HUES48 (cell line): ENCODE measurements around the gene DTX2.
"Not testable (repeated sequence)": the region's sequence is repeated elsewhere in the genome, so short reads cannot be mapped to it uniquely, and the experiment has no call there.

Experiments used
- H3K27ac ChIP-seq: one replicate; pipeline ENCODE4 v1.7.0; 2013; ENCODE audit warnings: low read depth, low read length, inconsistent platforms
- H3K27me3 ChIP-seq: 2 replicates; pipeline ENCODE4 v1.6.1; 2013; ENCODE audit warnings: mild to moderate bottlenecking, low read length; ENCODE audit not compliant: control insufficient read depth, insufficient read depth
- H3K36me3 ChIP-seq: 2 replicates; pipeline ENCODE4 v1.6.1; 2013; ENCODE audit warnings: low read length; ENCODE audit not compliant: control insufficient read depth, insufficient read depth
- H3K4me1 ChIP-seq: 2 replicates; pipeline ENCODE4 v1.6.1; 2013; ENCODE audit warnings: mild to moderate bottlenecking, low read length; ENCODE audit not compliant: control insufficient read depth, insufficient read depth
- H3K4me3 ChIP-seq: 2 replicates; pipeline ENCODE4 v1.5.1; 2013; ENCODE audit warnings: mild to moderate bottlenecking, low read depth, low read length
- H3K9ac ChIP-seq: 2 replicates; pipeline ENCODE4 v1.6.1; 2013; ENCODE audit warnings: mild to moderate bottlenecking, low read depth, low read length, moderate library complexity
- H3K9me3 ChIP-seq: 2 replicates; pipeline ENCODE4 v1.6.1; 2013; ENCODE audit warnings: low read length; ENCODE audit not compliant: control insufficient read depth, insufficient read depth

DTX2 gene

DNA sequence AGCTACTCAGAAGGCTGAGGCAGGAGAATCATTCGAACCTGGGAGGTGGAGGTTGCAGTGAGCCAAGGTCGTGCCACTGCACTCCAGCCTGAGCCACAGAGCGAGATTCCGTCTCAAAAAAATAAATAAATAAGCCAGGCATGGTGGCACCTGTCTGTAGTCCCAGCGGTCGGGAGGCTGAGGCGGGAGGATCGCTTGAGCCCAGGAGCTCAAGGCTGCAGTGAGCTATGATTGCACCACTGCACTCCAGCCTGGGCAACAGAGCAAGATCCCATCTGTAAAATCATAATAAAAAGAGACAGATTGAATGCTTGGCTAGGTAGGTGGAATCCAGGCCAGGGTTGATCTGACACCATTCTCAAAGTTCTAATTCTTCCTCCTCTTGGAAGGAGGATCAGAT is 45.1 kb downstream of the DTX2 start:
- peaks cover 12% of the 10 kb centered on the region for H3K36me3 ChIP-seq
- not testable (repeated sequence) for H3K9ac ChIP-seq, H3K9me3 ChIP-seq, H3K4me3 ChIP-seq, H3K27me3 ChIP-seq, H3K27ac ChIP-seq
- H3K4me1 ChIP-seq: peaks cover 10% of the 10 kb centered on the region

GRCh38 chr7:76507723-76508406 is 46.4 kb downstream of the DTX2 start:
- H3K9me3 ChIP-seq: no peaks in the 10 kb centered on the region
- no peak overlapping the region for H3K27ac ChIP-seq
- no peak overlapping the region for H3K9ac ChIP-seq
- H3K27me3 ChIP-seq: no peaks in the 10 kb centered on the region
- no peak overlapping the region for H3K4me3 ChIP-seq
- peaks cover 12% of the 10 kb centered on the region for H3K36me3 ChIP-seq
- peaks cover 10% of the 10 kb centered on the region for H3K4me1 ChIP-seq

DNA sequence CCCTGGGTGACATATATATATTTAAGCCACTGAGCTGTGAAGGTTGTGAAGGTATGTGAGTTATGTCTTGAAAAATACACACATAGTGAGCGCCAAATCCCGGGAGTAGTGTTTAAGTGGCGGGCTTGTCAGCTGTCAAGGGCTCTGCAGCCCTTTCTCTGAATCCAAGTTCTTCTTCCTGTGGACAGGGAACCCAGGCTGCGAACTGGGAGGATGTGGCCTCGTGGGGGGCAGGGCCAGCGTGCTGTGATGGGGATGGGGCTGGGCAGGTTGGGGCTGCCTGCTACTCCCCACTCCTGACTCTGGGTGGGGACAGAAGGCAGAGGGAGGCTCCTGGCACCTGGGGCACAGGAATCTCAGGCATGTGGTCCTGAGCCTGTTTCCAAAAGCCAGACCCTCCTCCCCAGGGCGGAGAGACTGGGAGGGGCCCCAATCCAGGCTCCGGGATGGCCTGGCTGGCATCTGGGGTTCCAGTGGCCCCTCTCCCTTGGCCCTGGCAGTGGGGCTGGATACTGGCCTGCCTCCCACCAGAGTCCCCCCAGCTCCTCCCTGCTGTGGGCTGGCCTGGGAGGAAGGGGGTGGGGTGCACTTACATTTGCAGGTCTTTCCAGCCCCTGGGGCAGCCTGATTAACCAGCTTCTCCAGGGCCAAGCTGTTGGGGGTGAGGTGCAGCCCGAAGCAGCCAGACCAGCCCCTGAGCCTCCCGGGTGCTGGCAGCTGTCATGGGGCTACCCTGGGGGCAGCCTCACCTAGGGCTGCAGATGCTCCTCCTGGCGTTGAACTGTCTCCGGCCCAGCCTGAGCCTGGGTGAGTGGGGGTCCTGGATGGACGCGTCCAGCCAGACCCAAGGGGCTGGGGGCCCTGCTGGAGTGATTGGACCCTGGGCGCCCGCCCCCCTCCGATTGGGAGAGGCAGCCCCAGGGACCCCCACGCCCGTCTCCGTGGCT is 48.7 kb downstream of the DTX2 start, which contains the start of gene UPK3B:
TSS of gene UPK3B (plus strand) at position 622 of the 947 bp plus-strand sequence. CDS start at position 723, 101 bp downstream.
- Histone ChIP-seq H3K9me3 (no peaks in the 10 kb centered on the region), H3K36me3 (peaks cover 9% of the 10 kb centered on the region), H3K4me1 (peaks cover 10% of the 10 kb centered on the region), H3K27ac (peak within 1 kb of the TSS; percentile 47), H3K4me3 (no peak within 1 kb of the TSS), H3K27me3 (no peaks in the 10 kb centered on the region), H3K9ac (no peak within 1 kb of the TSS)

GRCh38 chr7:76511200-76511910 is 49.8 kb downstream of the DTX2 start:
- not testable (repeated sequence) for H3K9ac ChIP-seq, H3K27ac ChIP-seq, H3K27me3 ChIP-seq, H3K36me3 ChIP-seq, H3K4me3 ChIP-seq, H3K9me3 ChIP-seq
- peaks cover 10% of the 10 kb centered on the region for H3K4me1 ChIP-seq

- H3K9ac ChIP-seq: not testable (repeated sequence)
Measured at GRCh38 chr7:76511911-76512885, 50.7 kb downstream of the DTX2 start.

GRCh38 chr7:76512941-76513816 is 51.7 kb downstream of the DTX2 start:
- H3K27ac ChIP-seq: no peak overlapping the region
- H3K9me3 ChIP-seq: no peaks in the 10 kb centered on the region
- H3K9ac ChIP-seq: no peak overlapping the region
- peaks cover 10% of the 10 kb centered on the region for H3K4me1 ChIP-seq
- no peaks in the 10 kb centered on the region for H3K27me3 ChIP-seq
- no peaks in the 10 kb centered on the region for H3K36me3 ChIP-seq
- H3K4me3 ChIP-seq: no peak overlapping the region

More at GRCh38 chr7:76511911-76512885, 50.7 kb downstream of the DTX2 start:
- peaks cover 10% of the 10 kb centered on the region for H3K4me1 ChIP-seq
- not testable (repeated sequence) for H3K27me3 ChIP-seq, H3K36me3 ChIP-seq, H3K4me3 ChIP-seq, H3K9me3 ChIP-seq, H3K27ac ChIP-seq

- H3K9ac ChIP-seq: no peak overlapping the region
- H3K27me3 ChIP-seq: no peaks in the 10 kb centered on the region
- H3K36me3 ChIP-seq: no peaks in the 10 kb centered on the region
- peaks cover 10% of the 10 kb centered on the region for H3K4me1 ChIP-seq
- no peak overlapping the region for H3K4me3 ChIP-seq
- no peaks in the 10 kb centered on the region for H3K9me3 ChIP-seq
- no peak overlapping the region for H3K27ac ChIP-seq
Measured at GRCh38 chr7:76513817-76514799, 52.6 kb downstream of the DTX2 start.

DNA sequence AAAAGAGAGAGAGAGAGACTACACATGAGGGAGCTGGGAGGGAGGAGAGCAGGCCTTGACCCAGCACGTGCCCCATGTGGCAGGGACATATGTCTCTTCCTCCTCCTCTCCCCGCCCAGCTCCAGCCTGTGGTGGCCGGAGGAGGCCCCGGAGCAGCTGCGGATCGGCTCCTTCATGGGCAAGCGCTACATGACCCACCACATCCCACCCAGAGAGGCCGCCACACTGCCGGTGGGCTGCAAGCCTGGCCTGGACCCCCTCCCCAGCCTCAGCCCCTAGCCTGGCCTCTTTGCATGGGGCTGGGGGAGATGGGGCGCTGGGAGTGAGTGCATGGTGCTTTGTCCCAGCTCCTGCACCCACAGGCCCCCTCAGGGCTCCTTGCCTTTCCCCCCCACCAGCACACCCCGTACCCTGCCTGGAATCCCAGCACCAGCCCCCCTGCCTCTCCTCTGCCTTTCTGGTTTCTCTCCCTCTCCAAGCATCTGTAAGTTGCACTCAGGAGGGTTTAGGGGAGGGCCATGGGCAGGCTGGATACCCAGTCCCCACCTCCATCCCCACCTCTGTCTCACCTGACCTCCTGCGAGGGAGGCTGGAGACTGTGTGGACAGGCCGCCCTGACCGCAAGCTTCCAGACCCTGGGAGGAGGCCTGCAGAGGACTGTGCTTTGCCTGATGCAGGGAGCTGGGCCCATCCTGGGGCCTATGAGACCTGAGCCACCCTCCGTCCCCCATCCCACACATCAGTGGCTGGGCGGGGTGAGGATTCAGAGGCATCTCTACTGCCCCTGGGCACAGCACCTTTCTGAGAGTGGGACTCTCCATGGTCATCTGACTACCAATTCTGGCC is 53.6 kb downstream of the DTX2 start:
- Histone ChIP-seq H3K9ac (no peak overlapping the region), H3K4me3 (no peak overlapping the region), H3K36me3 (no peaks in the 10 kb centered on the region), H3K27ac (no peak overlapping the region), H3K27me3 (no peaks in the 10 kb centered on the region), H3K4me1 (peaks cover 5% of the 10 kb centered on the region; the same call in 1 of the 2 replicates), H3K9me3 (no peaks in the 10 kb centered on the region)
